Stimulated activated CD4-positive, alpha-beta T cell treated with anti-CD3 and anti-CD28 coated beads, Interleukin-4, amount 100 ng/mL, for 24 hours (primary cell): ENCODE results near the gene CIZ1.
A peak's percentile ranks its signal among the peaks of the same experiment; 100 is the strongest.

Experiments
- DNase-seq: peaks from one replicate; pipeline ENCODE4 v3.0.0-alpha.2; 2020

Gene CIZ1

GRCh38 chr9:128159784-128160602, 31.4 kb downstream of the CIZ1 start, which contains the start of gene BBLN:
BBLN (plus strand) TSS chr9:128160265; CDS start chr9:128160408, 143 bp downstream.
- DNase-seq = peak; percentile 94

- DNase-seq = peak; percentile 51
Measured at GRCh38 chr9:128159522-128159783, 31.9 kb downstream of the CIZ1 start.

- DNase-seq = no peak
Measured at GRCh38 chr9:128155736-128156500, 35.5 kb downstream of the CIZ1 start.

- DNase-seq = no peak
Measured at GRCh38 chr9:128153947-128154695, 37.3 kb downstream of the CIZ1 start.

- no peak for DNase-seq
Measured at GRCh38 chr9:128153060-128153946, 38.1 kb downstream of the CIZ1 start.

- DNase-seq = no peak
Measured at GRCh38 chr9:128152133-128153059, 39.0 kb downstream of the CIZ1 start.

GRCh38 chr9:128151309-128152132, 39.9 kb downstream of the CIZ1 start:
- DNase-seq = no peak

GRCh38 chr9:128150594-128151308, 40.6 kb downstream of the CIZ1 start:
- no peak for DNase-seq

GRCh38 chr9:128149951-128150593, 41.3 kb downstream of the CIZ1 start:
- DNase-seq = no peak

GRCh38 chr9:128149001-128149701, 42.2 kb downstream of the CIZ1 start, which contains the start of gene LCN2:
LCN2 (plus strand) TSS chr9:128149453; CDS start chr9:128149526, 73 bp downstream.
- DNase-seq = no peak

GRCh38 chr9:128148509-128149000, 42.8 kb downstream of the CIZ1 start:
- DNase-seq = no peak

GRCh38 chr9:128146591-128147120, 44.7 kb downstream of the CIZ1 start:
- no peak for DNase-seq

GRCh38 chr9:128145951-128146351, 45.4 kb downstream of the CIZ1 start:
- no peak for DNase-seq

GRCh38 chr9:128145536-128145935, 45.8 kb downstream of the CIZ1 start:
- no peak for DNase-seq

GRCh38 chr9:128144239-128145181, 46.9 kb downstream of the CIZ1 start:
- DNase-seq = no peak

- no peak for DNase-seq
Measured at GRCh38 chr9:128143525-128144238, 47.7 kb downstream of the CIZ1 start.
